Glutamatergic neuron (in vitro differentiated cells): Measurements from ENCODE around the gene SHLD1. TPM values are rescaled to one million over a fixed set of nuclear protein-coding genes. Genes with fewer than 3 reads are reported as not detected.
"Not testable (repeated sequence)": the region's sequence is repeated elsewhere in the genome, so short reads cannot be mapped to it uniquely, and the experiment has no call there.

Experiments used
- DNase-seq: peaks from one replicate; pipeline ENCODE4 v3.0.0; 2022
- H3K27ac Mint-ChIP-seq: one replicate; pipeline ENCODE4 v1.8.0; 2020; ENCODE audit warnings: mild to moderate bottlenecking, mixed read lengths, inconsistent platforms; ENCODE audit not compliant: unreplicated experiment
- H3K27me3 Mint-ChIP-seq: one replicate; pipeline ENCODE4 v1.8.0; 2020; ENCODE audit warnings: mild to moderate bottlenecking, moderate library complexity, mixed read lengths, inconsistent platforms; ENCODE audit not compliant: unreplicated experiment
- H3K36me3 Mint-ChIP-seq: one replicate; pipeline ENCODE4 v1.8.0; 2020; ENCODE audit warnings: mild to moderate bottlenecking, mixed read lengths, inconsistent platforms; ENCODE audit not compliant: unreplicated experiment
- H3K4me1 Mint-ChIP-seq: one replicate; pipeline ENCODE4 v1.8.0; 2020; ENCODE audit warnings: mild to moderate bottlenecking, low read depth, mixed read lengths, inconsistent platforms; ENCODE audit not compliant: unreplicated experiment
- H3K4me3 Mint-ChIP-seq: one replicate; pipeline ENCODE4 v1.8.0; 2020; ENCODE audit warnings: mild to moderate bottlenecking, mixed read lengths, inconsistent platforms; ENCODE audit not compliant: unreplicated experiment
- H3K9me3 Mint-ChIP-seq: one replicate; pipeline ENCODE4 v1.8.0; 2020; ENCODE audit warnings: mild to moderate bottlenecking, moderate library complexity, mixed read lengths, inconsistent platforms; ENCODE audit not compliant: unreplicated experiment
- CTCF ChIP-seq: fragments of 200-600 bp; sonication (generic); IDR thresholded peaks from one replicate; pipeline ENCODE4 v1.5.0; 2021; ENCODE audit not compliant: partially characterized antibody, unreplicated experiment
- total RNA-seq: library from RNA; stranded (reverse); fragmentation: NEBNext Ultra II Directional; extraction: Animal tissue kit (Norgen Biotek cat#: 25700); gene quantifications from one replicate; pipeline ENCODE4 v1.2.1, GENCODE V29; 2021; ENCODE audit not compliant: unreplicated experiment

Gene SHLD1
- total RNA-seq, 1 donor from 2014 or later: 4.0 TPM

DNA sequence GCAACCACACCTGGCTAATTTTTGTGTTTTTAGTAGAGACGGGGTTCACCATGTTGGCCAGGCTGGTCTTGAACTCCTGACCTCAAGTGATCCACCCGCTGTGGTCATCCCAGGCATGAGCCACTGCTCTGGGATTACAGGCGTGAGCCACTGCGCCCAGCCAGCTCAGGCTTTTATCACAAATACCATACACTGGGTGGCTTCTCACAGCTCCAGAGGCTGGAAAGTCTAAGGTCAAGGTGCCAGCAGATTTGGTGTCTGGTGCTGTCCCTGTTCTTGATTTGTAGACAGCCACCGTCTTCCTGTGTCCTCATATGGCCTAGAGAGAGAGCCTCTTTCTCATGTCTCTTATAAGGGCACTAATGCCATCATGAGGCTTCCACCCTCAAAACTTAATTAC is 25.9 kb downstream of the SHLD1 start:
- TF ChIP-seq CTCF: no peak
- no peak for DNase-seq
- Mint-ChIP-seq H3K27me3 (no peaks in the 10 kb centered on the region), H3K9me3 (no peaks in the 10 kb centered on the region), H3K4me3 (no peak overlapping the region), H3K4me1 (no peaks in the 10 kb centered on the region), H3K36me3 (no peaks in the 10 kb centered on the region), H3K27ac (no peak overlapping the region)

DNA sequence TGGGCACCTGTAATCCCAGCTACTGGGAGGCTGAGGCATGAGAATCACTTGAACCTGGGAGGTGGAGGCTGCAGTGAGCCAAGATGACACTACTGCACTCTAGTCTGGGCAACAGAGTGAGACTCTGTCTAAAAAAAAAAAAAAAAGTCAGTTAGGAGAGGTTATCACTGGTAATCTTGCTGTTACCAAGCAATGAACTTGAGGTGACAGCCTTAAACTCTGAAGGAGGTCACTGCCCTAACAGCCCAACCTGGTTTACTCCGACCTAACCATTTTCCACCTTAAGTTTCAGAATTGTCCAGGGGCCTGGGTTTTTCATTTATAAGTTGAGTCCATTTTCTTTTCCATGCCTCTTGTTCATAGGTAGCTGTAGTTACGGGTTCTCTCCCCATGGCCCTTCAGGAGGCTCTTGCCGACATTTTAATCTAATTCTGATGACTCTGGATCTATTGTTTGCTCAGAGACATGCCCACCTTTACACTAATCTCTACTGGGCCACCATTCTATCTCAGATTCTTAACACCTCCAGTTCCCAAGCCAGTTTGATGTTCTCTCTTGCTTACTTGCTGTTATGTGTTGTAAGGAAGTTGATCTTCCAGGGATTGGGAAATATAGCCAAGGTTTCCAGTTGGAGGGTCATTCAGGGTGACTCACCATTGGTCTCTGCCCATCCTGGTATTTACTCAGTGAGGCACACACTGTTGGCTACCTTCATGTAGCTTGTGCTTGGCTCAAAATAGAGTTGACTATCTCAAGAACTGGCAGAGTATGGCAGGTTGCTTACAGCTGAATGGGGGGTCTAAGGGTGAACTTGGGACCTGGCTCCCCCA is 29.1 kb downstream of the SHLD1 start:
- no peak overlapping the region for H3K27ac Mint-ChIP-seq
- DNase-seq: no peak
- no peak for TF ChIP-seq CTCF
- no peak overlapping the region for H3K4me3 Mint-ChIP-seq
- H3K36me3 Mint-ChIP-seq: no peaks in the 10 kb centered on the region
- no peaks in the 10 kb centered on the region for H3K4me1 Mint-ChIP-seq
- H3K9me3 Mint-ChIP-seq: no peaks in the 10 kb centered on the region
- no peaks in the 10 kb centered on the region for H3K27me3 Mint-ChIP-seq

DNA sequence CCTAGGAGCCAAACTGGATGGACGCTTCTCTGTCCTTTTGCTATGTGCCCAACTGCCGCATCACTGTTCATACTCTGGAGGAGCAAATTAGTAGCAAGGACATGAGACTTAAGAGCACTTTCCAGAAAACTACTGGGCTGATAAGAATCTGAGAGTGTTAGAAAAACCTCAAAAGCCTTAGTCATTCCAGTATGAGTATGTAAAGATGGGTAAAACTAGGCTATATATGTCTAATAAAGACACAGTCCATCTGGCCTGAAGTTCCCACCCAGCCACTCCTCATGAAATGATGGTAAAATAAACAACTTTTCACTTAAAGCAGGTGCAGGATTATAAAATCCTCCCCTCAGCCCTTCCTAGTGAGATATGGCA is 30.6 kb downstream of the SHLD1 start:
- Mint-ChIP-seq H3K36me3 (no peaks in the 10 kb centered on the region), H3K4me3 (no peak overlapping the region), H3K27ac (no peak overlapping the region), H3K27me3 (peaks cover 1% of the 10 kb centered on the region), H3K9me3 (no peaks in the 10 kb centered on the region), H3K4me1 (no peaks in the 10 kb centered on the region)
- no peak for TF ChIP-seq CTCF
- no peak for DNase-seq

DNA sequence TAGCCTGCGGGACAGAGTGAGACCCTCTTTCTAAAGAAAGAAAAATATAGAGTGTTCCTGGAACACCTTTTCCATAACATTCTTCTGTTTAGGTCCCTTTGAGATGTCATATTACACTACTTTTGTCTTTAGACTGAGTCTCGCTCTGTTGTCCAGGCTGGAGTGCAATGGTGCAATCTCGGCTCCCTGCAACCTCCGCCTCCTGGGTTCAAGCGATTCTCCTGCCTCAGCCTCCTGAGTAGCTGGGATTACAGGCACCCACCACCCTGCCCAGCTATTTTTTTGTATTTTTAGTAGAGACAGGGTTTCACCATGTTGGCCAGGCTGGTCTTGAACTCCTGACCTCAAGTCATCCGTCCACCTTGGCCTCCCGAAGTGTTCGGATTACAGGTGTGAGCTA is 31.2 kb downstream of the SHLD1 start:
- H3K36me3 Mint-ChIP-seq, H3K27me3 Mint-ChIP-seq, DNase-seq, H3K27ac Mint-ChIP-seq, H3K4me1 Mint-ChIP-seq, H3K4me3 Mint-ChIP-seq, H3K9me3 Mint-ChIP-seq: not testable (repeated sequence)

DNA sequence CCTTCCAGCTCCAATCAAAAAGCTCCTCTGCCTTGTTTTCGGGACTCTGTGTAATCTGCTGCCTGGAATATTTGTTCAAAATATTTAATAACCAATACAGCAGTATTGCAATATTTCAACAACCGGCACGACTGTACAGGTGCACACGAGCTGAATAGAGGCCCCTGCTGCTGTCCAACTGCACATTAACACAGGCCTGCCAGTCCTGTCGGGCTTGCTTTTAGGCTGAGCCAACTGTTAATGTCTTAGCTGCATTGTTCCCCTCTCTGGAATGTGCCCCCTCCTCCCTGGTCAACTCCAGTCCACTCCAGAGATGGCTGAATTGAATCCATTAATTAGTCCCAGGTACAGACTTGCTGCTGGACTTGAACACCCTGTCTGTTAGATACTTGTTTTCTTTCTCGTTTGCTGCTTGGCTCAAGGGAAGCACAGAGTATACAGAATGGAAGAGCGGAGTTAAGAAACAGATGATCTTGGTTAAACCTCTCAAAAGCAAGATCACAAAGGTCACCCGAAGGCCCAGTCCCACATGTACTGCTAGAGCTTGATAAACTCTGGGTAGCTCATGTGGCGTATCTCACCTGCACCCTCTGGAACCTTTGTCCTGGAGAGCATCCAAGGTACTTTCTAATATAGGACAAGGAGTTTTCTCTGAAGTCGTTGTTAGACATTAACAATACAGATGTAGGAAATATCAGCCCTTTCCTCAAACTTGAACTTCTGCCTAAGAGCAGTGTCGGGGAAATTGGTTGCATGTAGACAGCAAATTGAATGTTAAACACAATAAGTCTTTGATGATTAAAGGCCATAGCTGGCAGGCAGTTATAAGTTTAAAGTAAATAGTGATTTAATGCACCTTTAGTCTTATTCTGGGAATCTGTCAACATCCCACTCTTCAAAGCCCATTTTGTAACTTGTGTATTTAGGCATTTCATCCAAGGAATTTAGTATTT is 31.9 kb downstream of the SHLD1 start:
- no peak overlapping the region for H3K27ac Mint-ChIP-seq
- TF ChIP-seq CTCF: no peak

More for the DNA sequence above, 31.9 kb downstream of the SHLD1 start:
- no peaks in the 10 kb centered on the region for H3K4me1 Mint-ChIP-seq
- no peaks in the 10 kb centered on the region for H3K36me3 Mint-ChIP-seq
- H3K4me3 Mint-ChIP-seq: no peak overlapping the region
- DNase-seq: no peak
- H3K27me3 Mint-ChIP-seq: peaks cover 2% of the 10 kb centered on the region
- no peaks in the 10 kb centered on the region for H3K9me3 Mint-ChIP-seq
